AG04449 (cell line): ENCODE measurements around the gene GADD45G.

Source experiments
- CTCF ChIA-PET: fragments of 350-600 bp; formaldehyde crosslinking; extraction: SDS; loops from one replicate; lab custom pipeline; 2021; ENCODE audit warnings: antibody characterized with exemption; lab: Yijun Ruan, JAX
- POLR2A ChIA-PET: fragments of 400-600, 350-600 bp; formaldehyde crosslinking; extraction: SDS; loops from one replicate; lab custom pipeline; 2020; ENCODE audit warnings: antibody characterized with exemption, inconsistent platforms; lab: Yijun Ruan, JAX
- DNase-seq: peaks from one replicate; pipeline ENCODE4 v3.0.0-alpha.2; 2010; ENCODE audit warnings: low read depth, low spot score
- H3K4me3 ChIP-seq: 2 replicates; pipeline ENCODE4 v1.5.1; 2011; ENCODE audit warnings: low read depth, mild to moderate bottlenecking, control low read depth, low read length
- TF ChIP-seq, protein P1 (sequence below): IDR thresholded peaks from one replicate; pipeline ENCODE4 v1.5.1; 2011; ENCODE audit warnings: mild to moderate bottlenecking, moderate library complexity, low read length, control low read depth, inconsistent platforms; ENCODE audit not compliant: insufficient read depth; ENCODE audit errors: missing control alignments

Gene GADD45G, protein sequence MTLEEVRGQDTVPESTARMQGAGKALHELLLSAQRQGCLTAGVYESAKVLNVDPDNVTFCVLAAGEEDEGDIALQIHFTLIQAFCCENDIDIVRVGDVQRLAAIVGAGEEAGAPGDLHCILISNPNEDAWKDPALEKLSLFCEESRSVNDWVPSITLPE

DNA sequence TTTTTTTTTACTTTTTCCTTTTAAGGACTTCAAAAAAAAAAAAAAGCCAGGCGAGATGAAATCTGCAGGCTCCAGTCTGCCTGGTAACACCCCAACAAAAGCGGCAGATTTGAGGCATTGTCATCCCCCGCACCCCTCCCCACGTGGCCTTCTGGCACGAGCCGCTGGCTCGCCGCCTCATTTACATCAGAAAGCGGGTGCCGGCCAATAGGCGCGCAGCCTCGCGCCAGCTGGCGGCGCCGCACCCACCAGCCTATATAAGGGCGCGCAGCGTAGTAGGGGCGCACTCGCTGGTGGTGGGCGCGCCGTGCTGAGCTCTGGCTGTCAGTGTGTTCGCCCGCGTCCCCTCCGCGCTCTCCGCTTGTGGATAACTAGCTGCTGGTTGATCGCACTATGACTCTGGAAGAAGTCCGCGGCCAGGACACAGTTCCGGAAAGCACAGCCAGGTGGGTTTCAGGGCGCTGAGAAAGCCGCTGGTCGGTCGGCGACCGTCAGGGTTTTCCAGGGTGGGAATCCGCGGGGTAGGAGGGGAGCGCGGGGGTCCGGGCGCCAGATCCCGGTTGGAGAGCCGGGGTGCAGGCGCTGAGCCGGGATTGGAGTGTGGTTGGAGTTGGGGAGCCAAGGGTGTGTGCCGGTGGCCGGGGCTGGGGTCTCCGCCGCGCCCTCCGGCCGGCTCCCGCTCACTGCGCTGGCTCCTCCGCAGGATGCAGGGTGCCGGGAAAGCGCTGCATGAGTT lies at the start of gene GADD45G:
GADD45G (plus strand) TSS at position 284 of the 736 bp plus-strand sequence; CDS start at position 394, 110 bp downstream.
- DNase-seq = no peak
- TF ChIP-seq, protein P1, sequence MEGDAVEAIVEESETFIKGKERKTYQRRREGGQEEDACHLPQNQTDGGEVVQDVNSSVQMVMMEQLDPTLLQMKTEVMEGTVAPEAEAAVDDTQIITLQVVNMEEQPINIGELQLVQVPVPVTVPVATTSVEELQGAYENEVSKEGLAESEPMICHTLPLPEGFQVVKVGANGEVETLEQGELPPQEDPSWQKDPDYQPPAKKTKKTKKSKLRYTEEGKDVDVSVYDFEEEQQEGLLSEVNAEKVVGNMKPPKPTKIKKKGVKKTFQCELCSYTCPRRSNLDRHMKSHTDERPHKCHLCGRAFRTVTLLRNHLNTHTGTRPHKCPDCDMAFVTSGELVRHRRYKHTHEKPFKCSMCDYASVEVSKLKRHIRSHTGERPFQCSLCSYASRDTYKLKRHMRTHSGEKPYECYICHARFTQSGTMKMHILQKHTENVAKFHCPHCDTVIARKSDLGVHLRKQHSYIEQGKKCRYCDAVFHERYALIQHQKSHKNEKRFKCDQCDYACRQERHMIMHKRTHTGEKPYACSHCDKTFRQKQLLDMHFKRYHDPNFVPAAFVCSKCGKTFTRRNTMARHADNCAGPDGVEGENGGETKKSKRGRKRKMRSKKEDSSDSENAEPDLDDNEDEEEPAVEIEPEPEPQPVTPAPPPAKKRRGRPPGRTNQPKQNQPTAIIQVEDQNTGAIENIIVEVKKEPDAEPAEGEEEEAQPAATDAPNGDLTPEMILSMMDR = no peak
- CTCF ChIA-PET = interaction anchor here (13.0 kb wide), 1 partner anchor 497 kb away, joined by 265 read pairs; no protein-coding TSS in a partner anchor
- POLR2A ChIA-PET = no interaction called here
- peak within 1 kb of the TSS; percentile 32 for H3K4me3 ChIP-seq

- CTCF ChIA-PET = no interaction called here
- no peak overlapping the region for H3K4me3 ChIP-seq
- TF ChIP-seq, protein P1 = no peak
- POLR2A ChIA-PET = no interaction called here
- no peak for DNase-seq
Measured at GRCh38 chr9:89555036-89555415, 49.8 kb upstream of the GADD45G start.

DNA sequence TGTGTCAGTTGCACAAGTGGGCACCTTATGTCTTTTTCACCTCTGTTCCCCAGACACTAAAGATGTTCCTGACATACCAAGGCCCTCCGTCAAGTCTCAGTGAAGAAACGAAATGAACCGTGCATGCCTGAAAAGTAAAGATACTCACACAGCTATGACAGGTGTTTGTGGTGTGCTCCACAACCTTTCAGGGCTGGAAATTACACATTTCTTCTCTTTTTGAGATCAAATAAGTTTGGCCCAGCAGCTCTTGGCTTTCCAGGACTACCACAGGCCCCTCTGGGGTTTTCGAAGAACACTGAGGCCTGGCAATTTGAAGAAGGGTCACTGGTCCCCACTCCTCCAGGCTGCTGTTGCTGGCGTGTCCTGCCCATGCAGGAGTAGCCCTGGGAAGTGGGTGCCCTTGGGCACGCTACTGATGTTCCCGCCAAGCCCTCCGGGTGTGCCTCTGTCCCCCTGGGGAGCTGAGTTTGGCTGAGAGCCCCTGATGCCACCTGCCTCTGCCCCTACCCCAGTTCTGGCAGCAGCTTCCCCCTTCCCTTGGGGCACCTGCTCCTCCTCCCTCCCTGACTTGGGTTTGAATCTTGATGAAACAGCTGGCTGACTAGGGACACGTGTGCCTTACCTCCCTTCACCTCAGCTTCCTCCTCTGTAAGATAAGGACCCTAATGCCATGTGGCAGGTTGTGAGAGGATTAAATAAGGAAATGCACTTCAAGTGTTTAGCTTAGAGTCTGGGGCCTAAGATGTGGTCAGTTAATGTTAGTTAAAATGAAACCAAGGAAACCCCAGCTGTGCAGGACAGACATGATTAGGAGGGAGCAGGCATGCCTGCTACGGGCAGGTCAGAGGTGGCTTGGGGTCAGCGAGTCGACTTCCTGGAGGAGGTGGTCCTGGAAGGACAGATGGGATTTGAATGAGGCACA lies 49.1 kb upstream of the GADD45G start:
- no peak for DNase-seq
- ChIA-PET POLR2A (no interaction called here), CTCF (interaction anchor here (2.5 kb wide), 1 partner anchor 7 kb away, joined by 10 read pairs; no protein-coding TSS in a partner anchor)
- no peak overlapping the region for H3K4me3 ChIP-seq
- TF ChIP-seq, protein P1 = no peak

DNA sequence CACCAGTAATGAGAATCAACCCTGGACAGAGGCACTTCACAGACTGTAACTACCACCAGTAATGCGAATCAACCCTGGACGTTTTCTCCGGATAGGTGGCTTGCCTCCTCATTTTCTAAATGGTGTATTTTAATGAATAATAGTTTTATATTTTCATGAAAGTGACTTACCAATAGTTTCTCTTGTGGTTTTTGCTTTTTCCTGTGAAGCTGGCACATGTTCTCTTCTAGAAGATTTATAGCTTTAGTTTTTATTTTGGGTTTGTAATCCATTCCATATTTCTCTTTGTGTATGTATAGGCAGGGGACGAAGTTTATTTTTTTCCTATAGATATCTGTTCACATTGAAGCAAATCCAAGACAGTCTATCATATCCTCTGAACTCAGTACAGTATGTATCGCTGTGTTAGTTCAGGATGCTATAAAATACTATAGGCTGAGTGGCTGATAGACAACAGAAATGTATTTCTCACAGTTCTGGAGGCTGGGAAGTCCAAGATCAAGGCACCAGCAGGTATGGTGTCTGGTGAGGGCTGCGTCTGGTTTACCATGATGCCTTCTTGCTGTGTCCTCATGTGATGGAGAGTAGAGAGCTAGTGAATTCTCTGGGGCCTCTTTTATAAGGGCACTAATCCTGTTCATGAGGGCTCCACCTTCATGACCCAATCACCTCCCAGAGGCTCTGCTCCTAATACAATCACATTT lies 46.5 kb upstream of the GADD45G start:
- no peak for DNase-seq
- ChIA-PET CTCF (interaction anchor here (2.5 kb wide), 1 partner anchor 10 kb away, joined by 10 read pairs; no protein-coding TSS in a partner anchor), POLR2A (no interaction called here)
- no peak overlapping the region for H3K4me3 ChIP-seq
- TF ChIP-seq, protein P1 = no peak

DNA sequence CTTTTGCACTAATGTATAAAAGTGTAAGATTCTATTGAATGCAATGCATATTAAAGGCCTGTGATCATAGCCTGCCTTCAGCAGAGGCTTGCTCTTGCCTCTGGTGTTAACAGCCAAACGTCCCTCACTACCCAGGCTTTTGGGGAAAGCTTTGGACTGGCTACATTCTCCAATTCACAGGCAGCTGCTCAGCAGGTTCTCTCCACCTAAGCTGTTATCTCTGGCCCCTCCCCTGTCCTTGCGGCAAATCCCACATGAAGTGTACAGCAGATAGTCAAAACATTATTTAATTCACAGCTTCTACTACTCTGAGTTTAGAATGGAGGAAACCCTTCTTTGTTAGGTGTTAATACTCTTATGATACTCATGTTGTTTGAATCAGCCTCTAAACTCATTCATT lies 45.9 kb upstream of the GADD45G start:
- TF ChIP-seq, protein P1 = no peak
- POLR2A ChIA-PET = no interaction called here
- CTCF ChIA-PET = no interaction called here
- no peak for DNase-seq
- H3K4me3 ChIP-seq = no peak overlapping the region
